GM19035 (cell line): ENCODE measurements around the gene GLUD1.
"Not testable (repeated sequence)": the region's sequence is repeated elsewhere in the genome, so short reads cannot be mapped to it uniquely, and the experiment has no call there.

ENCODE experiments used
- ATAC-seq: cut with Tn5 transposase; IDR thresholded peaks from one replicate; pipeline ENCODE4 v1.9.1; 2021; ENCODE audit not compliant: unreplicated experiment

Gene GLUD1

GRCh38 chr10:87090779-87091178, 3.9 kb downstream of the GLUD1 start:
- ATAC-seq = no peak

- ATAC-seq = no peak
Measured at GRCh38 chr10:87089746-87090145, 4.9 kb downstream of the GLUD1 start.

GRCh38 chr10:87085537-87085936, 9.1 kb downstream of the GLUD1 start:
- no peak for ATAC-seq

- ATAC-seq = peak; percentile 70
Measured at GRCh38 chr10:87084291-87084782, 10.3 kb downstream of the GLUD1 start.

GRCh38 chr10:87083576-87084290, 10.9 kb downstream of the GLUD1 start:
- peak; percentile 36 for ATAC-seq

GRCh38 chr10:87082219-87082618, 12.4 kb downstream of the GLUD1 start:
- ATAC-seq = not testable (repeated sequence)

GRCh38 chr10:87081574-87081973, 13.1 kb downstream of the GLUD1 start:
- ATAC-seq = not testable (repeated sequence)

- ATAC-seq = not testable (repeated sequence)
Measured at GRCh38 chr10:87080621-87081020, 14.0 kb downstream of the GLUD1 start.

- no peak for ATAC-seq
Measured at GRCh38 chr10:87079106-87079836, 15.4 kb downstream of the GLUD1 start.

- ATAC-seq = not testable (repeated sequence)
Measured at GRCh38 chr10:87076421-87076820, 18.2 kb downstream of the GLUD1 start.

GRCh38 chr10:87072449-87072848, 22.2 kb downstream of the GLUD1 start:
- ATAC-seq = no peak

GRCh38 chr10:87068281-87068680, 26.4 kb downstream of the GLUD1 start:
- ATAC-seq = no peak

GRCh38 chr10:87066865-87067264, 27.8 kb downstream of the GLUD1 start:
- no peak for ATAC-seq

GRCh38 chr10:87066178-87066577, 28.5 kb downstream of the GLUD1 start:
- no peak for ATAC-seq

- ATAC-seq = no peak
Measured at GRCh38 chr10:87064651-87065050, 30.0 kb downstream of the GLUD1 start.

- ATAC-seq = no peak
Measured at GRCh38 chr10:87060280-87060928, 34.2 kb downstream of the GLUD1 start.

GRCh38 chr10:87059401-87059800, 35.2 kb downstream of the GLUD1 start:
- no peak for ATAC-seq

- no peak for ATAC-seq
Measured at GRCh38 chr10:87058171-87058570, 36.5 kb downstream of the GLUD1 start.

- ATAC-seq = no peak
Measured at GRCh38 chr10:87054373-87055295, 40.0 kb downstream of the GLUD1 start.

- ATAC-seq = no peak
Measured at GRCh38 chr10:87053577-87054181, 41.0 kb downstream of the GLUD1 start.
